C4-2B (cell line): ENCODE data around the gene BYSL.

Experiments
- CTCF ChIP-seq: fragments of 450-650 bp; conservative IDR thresholded peaks from 2 replicates; pipeline ENCODE4 v1.5.1; 2017; ENCODE audit warnings: mild to moderate bottlenecking
- ZFX ChIP-seq: fragments of 450-650 bp; IDR thresholded peaks from 2 replicates; pipeline ENCODE4 v1.6.1; 2017

- no peak for TF ChIP-seq CTCF
- no peak for TF ChIP-seq ZFX
These were observed 45.1 kb downstream of the BYSL start for GRCh38 chr6:41966214-41966920.
